LNCaP clone FGC (cell line): ENCODE measurements around the gene JPH3.
A peak's percentile ranks its signal among the peaks of the same experiment; 100 is the strongest.

Experiments used
- DNase-seq: peaks from one replicate; pipeline ENCODE4 v3.0.0-alpha.2; 2011; ENCODE audit warnings: low read depth
- H3K4me3 ChIP-seq: 2 replicates; pipeline ENCODE4 v1.5.1; 2011; ENCODE audit warnings: mild to moderate bottlenecking, low read depth, low read length, control low read depth
- CTCF ChIP-seq: IDR thresholded peaks from 2 replicates; pipeline ENCODE4 v1.5.1; 2012; ENCODE audit warnings: mild to moderate bottlenecking; ENCODE audit not compliant: control insufficient read depth, insufficient read depth; ENCODE audit errors: extremely low read depth

JPH3 gene

GRCh38 chr16:87564524-87564778 is 37.9 kb upstream of the JPH3 start:
- H3K4me3 ChIP-seq, result no peak overlapping the region
- no peak for TF ChIP-seq CTCF
- no peak for DNase-seq

- no peak for DNase-seq
- no peak for TF ChIP-seq CTCF
- no peak overlapping the region for H3K4me3 ChIP-seq
Measured at GRCh38 chr16:87569601-87570571, 32.4 kb upstream of the JPH3 start.

- TF ChIP-seq CTCF, result no peak
- no peak overlapping the region for H3K4me3 ChIP-seq
- DNase-seq, result no peak
Measured at GRCh38 chr16:87570572-87570937, 31.8 kb upstream of the JPH3 start.

GRCh38 chr16:87570938-87571867 is 31.1 kb upstream of the JPH3 start:
- H3K4me3 ChIP-seq, result no peak overlapping the region

GRCh38 chr16:87571868-87572244 is 30.5 kb upstream of the JPH3 start:
- no peak for TF ChIP-seq CTCF
- DNase-seq, result no peak
- H3K4me3 ChIP-seq, result no peak overlapping the region

More at GRCh38 chr16:87570938-87571867, 31.1 kb upstream of the JPH3 start:
- peak; percentile 42 for DNase-seq
- peak; percentile 47 for TF ChIP-seq CTCF

GRCh38 chr16:87572959-87573358 is 29.3 kb upstream of the JPH3 start:
- TF ChIP-seq CTCF, result no peak

More at GRCh38 chr16:87572959-87573358, 29.3 kb upstream of the JPH3 start:
- no peak overlapping the region for H3K4me3 ChIP-seq
- no peak for DNase-seq
